IPS DF 6.9 (cell line): Measurements from ENCODE around the gene TASOR.
"Not testable (repeated sequence)": the region's sequence is repeated elsewhere in the genome, so short reads cannot be mapped to it uniquely, and the experiment has no call there.

Experiments used
- DNase-seq: peaks from one replicate; pipeline ENCODE4 v3.0.0-alpha.2; 2013; ENCODE audit warnings: low read depth, low spot score
- H3K27ac ChIP-seq: one replicate; pipeline ENCODE4 v1.5.1; 2013; ENCODE audit warnings: low read length, control low read depth
- H3K27me3 ChIP-seq: 2 replicates; pipeline ENCODE4 v1.6.1; 2013; ENCODE audit warnings: mild to moderate bottlenecking, low read length; ENCODE audit not compliant: control insufficient read depth, insufficient read depth
- H3K36me3 ChIP-seq: 2 replicates; pipeline ENCODE4 v1.6.1; 2013; ENCODE audit warnings: low read length; ENCODE audit not compliant: control insufficient read depth, insufficient read depth
- H3K4me1 ChIP-seq: 2 replicates; pipeline ENCODE4 v1.6.1; 2013; ENCODE audit warnings: low read length; ENCODE audit not compliant: control insufficient read depth, insufficient read depth
- H3K4me3 ChIP-seq: 2 replicates; pipeline ENCODE4 v1.5.1; 2013; ENCODE audit warnings: mild to moderate bottlenecking, low read length
- H3K9me3 ChIP-seq: 2 replicates; pipeline ENCODE4 v1.6.1; 2013; ENCODE audit warnings: low read length, inconsistent platforms; ENCODE audit not compliant: control insufficient read depth, insufficient read depth
- WGBS: extraction: QIAGEN DNeasy Blood & Tissue Kit; methylation state at CpG from one replicate; pipeline ENCODE4 v1.1.7; 2013; ENCODE audit warnings: mixed read lengths, missing lambda C conversion rate; ENCODE audit not compliant: insufficient read length, insufficient coverage; 5-methylcytosine and 5-hydroxymethylcytosine counted together

The TASOR gene, protein sequence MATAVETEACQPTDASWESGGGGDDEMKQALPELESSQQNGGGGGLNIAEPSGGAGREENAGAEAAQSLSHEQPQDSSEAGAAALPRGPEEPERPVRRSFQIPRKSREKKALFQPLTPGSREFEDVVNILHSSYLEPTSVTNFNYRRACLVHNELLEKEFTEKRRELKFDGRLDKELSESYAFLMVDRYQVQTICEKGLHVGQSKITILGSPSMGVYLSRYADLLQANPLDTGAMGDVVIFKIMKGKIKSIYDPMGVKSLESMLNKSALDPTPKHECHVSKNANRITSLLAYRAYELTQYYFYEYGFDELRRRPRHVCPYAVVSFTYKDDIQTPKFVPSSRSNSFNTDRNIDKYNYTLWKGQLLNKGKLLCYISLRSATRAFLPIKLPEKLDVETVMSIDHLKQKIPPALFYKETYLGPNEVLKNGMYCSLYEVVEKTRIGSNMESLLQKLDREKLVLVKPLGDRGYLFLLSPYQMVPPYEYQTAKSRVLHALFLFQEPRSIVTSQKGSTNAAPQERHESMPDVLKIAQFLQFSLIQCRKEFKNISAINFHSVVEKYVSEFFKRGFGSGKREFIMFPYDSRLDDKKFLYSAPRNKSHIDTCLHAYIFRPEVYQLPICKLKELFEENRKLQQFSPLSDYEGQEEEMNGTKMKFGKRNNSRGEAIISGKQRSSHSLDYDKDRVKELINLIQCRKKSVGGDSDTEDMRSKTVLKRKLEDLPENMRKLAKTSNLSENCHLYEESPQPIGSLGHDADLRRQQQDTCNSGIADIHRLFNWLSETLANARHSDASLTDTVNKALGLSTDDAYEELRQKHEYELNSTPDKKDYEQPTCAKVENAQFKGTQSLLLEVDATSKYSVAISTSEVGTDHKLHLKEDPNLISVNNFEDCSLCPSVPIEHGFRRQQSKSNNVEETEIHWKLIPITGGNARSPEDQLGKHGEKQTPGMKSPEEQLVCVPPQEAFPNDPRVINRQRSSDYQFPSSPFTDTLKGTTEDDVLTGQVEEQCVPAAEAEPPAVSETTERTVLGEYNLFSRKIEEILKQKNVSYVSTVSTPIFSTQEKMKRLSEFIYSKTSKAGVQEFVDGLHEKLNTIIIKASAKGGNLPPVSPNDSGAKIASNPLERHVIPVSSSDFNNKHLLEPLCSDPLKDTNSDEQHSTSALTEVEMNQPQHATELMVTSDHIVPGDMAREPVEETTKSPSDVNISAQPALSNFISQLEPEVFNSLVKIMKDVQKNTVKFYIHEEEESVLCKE (N-terminal part only)

GRCh38 chr3:56683122-56683817 lies at the start of gene TASOR:
Gene TASOR (minus strand): TSS chr3:56683265. CDS start chr3:56683006, 259 bp downstream.
- DNase-seq: peak; percentile 37
- H3K27me3 ChIP-seq: peaks cover 11% of the 10 kb centered on the region
- no peaks in the 10 kb centered on the region for H3K36me3 ChIP-seq
- no CpG with 5 or more reads among the region's 68 CpGs for WGBS
- peak within 1 kb of the TSS; percentile 61 for H3K4me3 ChIP-seq
- H3K9me3 ChIP-seq: no peaks in the 10 kb centered on the region
- peaks cover 2% of the 10 kb centered on the region; the same call in 1 of the 2 replicates for H3K4me1 ChIP-seq
- no peak within 1 kb of the TSS for H3K27ac ChIP-seq

- Histone ChIP-seq H3K4me1 (peaks cover 2% of the 10 kb centered on the region), H3K9me3 (no peaks in the 10 kb centered on the region), H3K27me3 (no peaks in the 10 kb centered on the region), H3K4me3 (no peak overlapping the region), H3K36me3 (no peaks in the 10 kb centered on the region), H3K27ac (no peak overlapping the region)
- no CpG with 5 or more reads among the region's 8 CpGs for WGBS
- DNase-seq: no peak
These were observed 49.0 kb upstream of the TASOR start for GRCh38 chr3:56732109-56732508.

- Histone ChIP-seq H3K36me3 (no peaks in the 10 kb centered on the region), H3K27me3 (no peaks in the 10 kb centered on the region), H3K27ac (no peak overlapping the region), H3K4me3 (no peak overlapping the region), H3K9me3 (no peaks in the 10 kb centered on the region), H3K4me1 (no peaks in the 10 kb centered on the region)
- no peak for DNase-seq
- no CpG with 5 or more reads among the region's 3 CpGs for WGBS
These were observed 42.1 kb upstream of the TASOR start for GRCh38 chr3:56725175-56725574.

DNA sequence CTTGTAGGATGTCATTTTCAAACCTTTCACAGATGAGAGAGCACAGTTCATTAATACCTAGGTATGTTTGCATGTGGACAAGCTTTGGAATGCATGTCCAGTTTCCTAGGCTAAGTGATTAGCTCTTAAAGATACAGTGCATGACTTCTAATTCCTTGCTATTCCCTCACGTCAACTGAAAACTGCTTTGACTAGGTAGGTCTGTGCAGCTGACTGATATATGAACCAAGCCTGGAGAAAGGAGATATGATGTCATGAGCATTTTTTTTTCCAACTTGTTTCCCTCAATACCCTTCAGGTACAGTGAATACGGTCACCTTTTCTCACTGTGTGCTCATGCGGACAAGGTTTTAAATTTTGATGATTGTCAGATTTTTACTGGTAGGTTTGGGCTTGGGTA lies 41.6 kb upstream of the TASOR start:
- Histone ChIP-seq H3K27ac (no peak overlapping the region), H3K4me3 (no peak overlapping the region), H3K36me3 (no peaks in the 10 kb centered on the region), H3K4me1 (no peaks in the 10 kb centered on the region), H3K9me3 (no peaks in the 10 kb centered on the region), H3K27me3 (no peaks in the 10 kb centered on the region)
- WGBS: no CpG with 5 or more reads among the region's 3 CpGs
- DNase-seq: no peak

GRCh38 chr3:56720849-56721248 lies 37.8 kb upstream of the TASOR start:
- H3K27me3 ChIP-seq: no peaks in the 10 kb centered on the region
- H3K4me1 ChIP-seq: no peaks in the 10 kb centered on the region
- H3K36me3 ChIP-seq: no peaks in the 10 kb centered on the region
- no peak overlapping the region for H3K27ac ChIP-seq
- no peak overlapping the region for H3K4me3 ChIP-seq
- DNase-seq: no peak
- H3K9me3 ChIP-seq: no peaks in the 10 kb centered on the region

DNA sequence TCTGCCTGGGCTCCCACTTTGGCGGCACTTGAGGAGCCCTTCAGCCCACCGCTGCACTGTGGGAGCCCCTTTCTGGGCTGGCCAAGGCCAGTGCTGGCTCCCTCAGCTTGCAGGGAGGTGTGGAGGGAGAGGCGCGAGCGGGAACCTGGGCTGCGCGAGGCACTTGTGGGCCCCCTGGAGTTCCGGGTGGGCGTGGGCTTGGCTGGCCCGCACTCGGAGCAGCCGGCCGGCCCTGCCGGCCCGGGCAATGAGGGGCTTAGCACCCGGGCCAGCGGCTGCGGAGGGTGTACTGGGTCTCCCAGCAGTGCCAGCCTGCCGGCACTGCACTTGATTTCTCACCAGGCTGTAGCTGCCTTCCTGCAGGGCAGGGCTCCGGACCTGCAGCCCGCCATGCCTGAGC lies 35.7 kb upstream of the TASOR start:
- not testable (repeated sequence) for H3K4me3 ChIP-seq, H3K27ac ChIP-seq, H3K9me3 ChIP-seq, H3K36me3 ChIP-seq, DNase-seq, H3K4me1 ChIP-seq, H3K27me3 ChIP-seq
- no CpG with 5 or more reads among the region's 21 CpGs for WGBS

DNA sequence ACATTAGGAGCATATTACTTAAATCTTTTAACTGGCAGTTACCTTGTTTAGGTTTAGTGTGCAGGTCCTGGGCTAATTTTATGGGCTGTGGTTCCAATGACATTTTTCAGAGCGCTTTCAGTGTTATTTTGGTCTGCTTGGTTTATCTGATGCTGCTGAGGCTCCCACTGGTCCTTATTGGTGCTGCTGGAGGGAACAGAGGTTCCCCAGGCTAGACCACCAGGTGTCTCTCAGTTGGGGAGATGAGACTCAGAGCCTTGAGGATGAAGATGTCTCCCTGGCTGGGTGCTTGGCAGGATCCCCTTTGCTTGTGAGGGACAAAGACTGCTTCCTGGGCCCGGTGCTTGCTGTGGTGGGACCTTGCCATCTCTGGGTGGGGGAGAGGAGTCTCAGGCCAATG lies 28.3 kb upstream of the TASOR start:
- Histone ChIP-seq H3K4me1 (no peaks in the 10 kb centered on the region), H3K27ac (no peak overlapping the region), H3K9me3 (no peaks in the 10 kb centered on the region), H3K36me3 (no peaks in the 10 kb centered on the region), H3K4me3 (no peak overlapping the region), H3K27me3 (no peaks in the 10 kb centered on the region)
- WGBS: no CpG with 5 or more reads among the region's 2 CpGs
- DNase-seq: no peak

- not testable (repeated sequence) for H3K4me1 ChIP-seq, H3K27me3 ChIP-seq, DNase-seq, H3K9me3 ChIP-seq, H3K4me3 ChIP-seq, H3K27ac ChIP-seq, H3K36me3 ChIP-seq
- no CpG with 5 or more reads among the region's 6 CpGs for WGBS
These were observed 24.3 kb upstream of the TASOR start for GRCh38 chr3:56707412-56707811.

DNA sequence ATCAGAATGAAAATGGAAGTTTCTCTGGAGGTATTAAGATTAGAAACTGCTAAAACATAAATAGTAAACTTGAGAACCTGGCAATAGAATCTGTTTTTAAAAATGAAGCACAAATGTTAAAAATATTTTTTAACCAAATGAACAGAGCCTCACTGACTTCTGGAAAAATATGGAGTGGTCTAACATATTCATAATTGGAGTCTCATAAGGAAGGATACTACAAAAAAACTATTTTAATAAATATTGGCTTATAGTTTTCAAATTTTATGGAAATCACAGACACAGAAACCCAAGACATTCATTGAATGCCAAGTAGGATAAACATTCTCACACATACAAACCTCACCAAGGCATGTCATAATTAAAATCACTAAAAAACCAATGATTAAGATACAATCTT lies 23.6 kb upstream of the TASOR start:
- Histone ChIP-seq H3K36me3 (no peaks in the 10 kb centered on the region), H3K4me3 (no peak overlapping the region), H3K27me3 (no peaks in the 10 kb centered on the region), H3K27ac (no peak overlapping the region), H3K9me3 (no peaks in the 10 kb centered on the region), H3K4me1 (no peaks in the 10 kb centered on the region)
- no peak for DNase-seq

- Histone ChIP-seq H3K27ac (no peak overlapping the region), H3K4me3 (no peak overlapping the region), H3K4me1 (no peaks in the 10 kb centered on the region), H3K27me3 (no peaks in the 10 kb centered on the region), H3K9me3 (no peaks in the 10 kb centered on the region), H3K36me3 (no peaks in the 10 kb centered on the region)
- DNase-seq: no peak
- WGBS: no CpG with 5 or more reads among the region's 3 CpGs
These were observed 21.6 kb upstream of the TASOR start for GRCh38 chr3:56704706-56705105.
